Measurements from ENCODE around the gene FOXC1.

Gene FOXC1

GRCh38 chr6:1624851-1625781, 15.4 kb downstream of the FOXC1 start:
- peak; percentile 48 for DNase-seq

- no peak for DNase-seq
Observed at GRCh38 chr6:1625794-1626435, 16.2 kb downstream of the FOXC1 start.

- DNase-seq: peak; percentile 51
Observed at GRCh38 chr6:1626481-1626880, 16.8 kb downstream of the FOXC1 start.

- DNase-seq: no peak
Observed at GRCh38 chr6:1627827-1628560, 18.3 kb downstream of the FOXC1 start.

DNA sequence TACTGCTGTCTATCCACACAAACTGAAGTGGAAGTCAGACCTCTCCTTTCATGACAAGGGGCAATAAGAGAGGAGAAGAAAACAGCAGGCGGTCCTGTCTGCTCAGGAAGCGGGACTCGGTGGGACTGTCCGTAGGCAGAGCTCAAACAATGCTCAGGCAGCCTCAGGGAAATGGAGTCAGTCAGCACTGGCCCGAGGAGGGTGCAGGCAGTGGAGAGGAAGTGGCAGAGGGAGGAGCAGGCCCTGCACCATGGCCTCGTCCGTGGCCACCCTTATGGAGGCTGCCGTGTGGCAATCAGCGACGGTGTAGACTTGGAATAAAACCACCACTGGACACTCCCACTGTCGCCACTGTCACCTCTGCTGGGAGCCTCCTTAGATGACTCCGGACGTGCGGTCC, 19.6 kb downstream of the FOXC1 start:
- DNase-seq: no peak

DNA sequence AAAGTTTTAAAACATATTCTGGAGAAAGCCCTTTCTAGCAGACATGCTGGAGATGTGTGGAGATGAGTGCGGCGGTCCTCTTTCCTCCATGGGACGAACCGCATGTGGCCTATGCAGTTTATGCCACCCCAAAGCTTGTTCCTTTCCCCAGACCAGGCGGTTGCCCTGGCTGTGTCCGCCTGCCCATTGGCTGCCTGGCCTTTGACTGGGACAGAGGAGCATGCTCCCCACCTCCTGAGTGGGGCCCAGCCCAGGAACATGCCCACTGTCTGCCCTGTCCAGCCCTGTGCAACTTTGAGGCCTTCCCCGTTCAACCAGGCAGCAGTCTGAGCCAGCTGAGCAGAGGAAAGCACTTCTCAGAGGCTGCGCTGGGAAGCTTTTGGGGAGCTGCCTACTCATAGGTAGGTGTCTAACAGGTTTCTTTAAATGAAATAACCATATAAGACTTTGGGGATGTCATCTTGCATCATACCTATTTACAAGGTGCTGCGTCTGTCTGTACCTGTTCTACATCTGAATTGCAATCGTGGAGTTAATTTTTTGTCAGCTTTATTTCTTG, 20.6 kb downstream of the FOXC1 start:
- DNase-seq: no peak

DNA sequence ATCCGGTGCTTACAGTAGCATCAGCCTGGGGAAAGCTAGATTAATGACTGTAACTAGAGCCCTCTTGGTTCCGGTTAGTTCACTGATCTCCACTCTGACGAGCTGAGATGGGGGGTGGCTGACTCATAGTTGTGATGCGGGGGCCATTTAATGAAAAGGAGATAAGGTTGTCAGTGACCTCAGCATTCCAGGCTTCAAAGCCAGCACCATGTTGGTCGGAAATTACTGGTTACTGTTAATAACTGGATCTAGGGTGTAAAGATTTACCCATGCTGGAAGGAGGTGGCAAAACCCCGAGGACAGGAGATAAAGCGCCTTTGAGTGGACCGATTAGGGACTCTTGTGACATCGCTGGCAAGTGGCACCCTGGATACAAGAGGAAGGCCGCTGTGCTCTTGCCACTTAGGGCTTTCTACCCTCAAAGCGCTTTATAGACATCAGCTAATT, 21.1 kb downstream of the FOXC1 start:
- DNase-seq: peak; percentile 57

- no peak for DNase-seq
Observed at GRCh38 chr6:1631251-1631650, 21.5 kb downstream of the FOXC1 start.

- no peak for DNase-seq
Observed at GRCh38 chr6:1633366-1634021, 23.8 kb downstream of the FOXC1 start.

- DNase-seq: no peak
Observed at GRCh38 chr6:1634081-1634480, 24.4 kb downstream of the FOXC1 start.

DNA sequence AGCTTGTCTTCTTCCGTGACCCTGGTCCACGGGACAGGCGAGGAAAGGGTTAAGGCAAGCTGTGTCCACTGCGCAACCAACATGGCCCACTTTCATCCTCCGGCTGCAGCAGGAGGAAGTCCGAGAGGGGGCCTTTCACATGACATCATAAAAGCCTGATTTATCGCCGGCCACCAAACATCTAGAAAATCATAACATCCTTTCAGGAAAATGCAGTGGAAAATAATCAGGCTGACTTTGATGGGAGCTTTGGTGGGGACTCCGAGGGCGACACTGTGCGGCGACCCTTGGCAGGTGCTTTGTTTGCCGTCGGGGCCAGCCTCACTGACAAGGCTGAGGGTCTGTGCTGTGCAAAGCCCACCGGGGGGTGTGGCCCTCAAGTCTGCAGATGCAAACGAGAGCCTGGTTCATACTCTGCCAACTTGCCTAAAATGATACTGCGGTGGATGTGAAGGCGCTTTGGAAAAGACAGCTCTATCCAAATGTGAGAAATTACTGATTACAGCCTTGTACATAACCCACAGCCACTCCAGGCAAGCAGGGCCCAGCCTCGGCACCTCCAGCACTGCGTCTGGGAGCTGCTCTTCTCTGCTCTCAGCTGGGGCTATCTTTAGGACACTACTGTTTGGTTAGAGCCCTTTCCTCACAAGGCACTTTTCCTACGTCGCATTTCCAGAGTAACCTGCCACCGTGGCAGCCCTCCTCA, 25.7 kb downstream of the FOXC1 start:
- no peak for DNase-seq

- no peak for DNase-seq
Observed at GRCh38 chr6:1636272-1636825, 26.6 kb downstream of the FOXC1 start.

DNA sequence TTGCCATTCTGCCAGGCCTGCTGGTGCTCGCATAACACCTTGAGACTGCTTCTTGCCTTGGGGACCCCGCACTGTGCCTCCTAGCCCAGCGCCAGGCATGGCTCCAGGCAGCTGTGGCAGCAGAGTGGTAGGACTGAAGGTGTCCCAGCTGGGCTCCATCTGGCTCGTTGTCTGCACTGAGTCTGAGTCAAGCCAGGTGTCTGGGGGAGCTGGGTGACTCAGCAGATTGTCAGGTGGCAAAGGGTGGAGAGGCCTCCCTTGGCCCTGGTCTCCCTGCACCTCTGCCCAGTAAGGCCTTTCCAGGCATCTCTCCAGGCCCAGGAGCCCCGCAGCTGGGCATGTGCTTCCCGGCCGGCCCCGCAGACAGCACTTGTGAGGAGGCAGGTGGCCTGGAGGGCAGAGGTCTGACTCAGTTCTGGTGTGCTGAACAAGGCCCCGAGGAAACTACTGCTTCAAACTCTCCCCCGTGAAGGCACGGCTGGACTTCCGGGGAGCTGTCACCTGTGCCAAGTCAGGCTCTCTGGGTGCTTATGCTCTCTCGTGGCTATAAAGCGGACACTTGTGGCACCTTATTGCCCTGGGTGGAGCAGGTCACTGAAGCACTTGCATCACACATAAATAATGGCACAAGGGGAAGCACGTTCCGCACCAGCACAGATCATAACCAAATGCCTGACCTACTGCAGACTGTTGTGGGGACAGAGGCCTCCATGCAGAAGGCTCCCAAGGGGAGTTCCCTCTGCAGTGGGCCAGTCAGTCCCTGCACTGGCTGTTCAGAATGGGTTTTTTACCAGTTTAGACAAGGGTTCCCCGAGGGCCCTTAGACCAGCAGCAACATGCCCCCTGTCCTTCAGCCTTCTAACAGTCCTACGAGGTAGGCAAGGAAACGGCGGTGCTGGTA, 27.5 kb downstream of the FOXC1 start:
- no peak for DNase-seq

- no peak for DNase-seq
Observed at GRCh38 chr6:1639430-1639829, 29.7 kb downstream of the FOXC1 start.

DNA sequence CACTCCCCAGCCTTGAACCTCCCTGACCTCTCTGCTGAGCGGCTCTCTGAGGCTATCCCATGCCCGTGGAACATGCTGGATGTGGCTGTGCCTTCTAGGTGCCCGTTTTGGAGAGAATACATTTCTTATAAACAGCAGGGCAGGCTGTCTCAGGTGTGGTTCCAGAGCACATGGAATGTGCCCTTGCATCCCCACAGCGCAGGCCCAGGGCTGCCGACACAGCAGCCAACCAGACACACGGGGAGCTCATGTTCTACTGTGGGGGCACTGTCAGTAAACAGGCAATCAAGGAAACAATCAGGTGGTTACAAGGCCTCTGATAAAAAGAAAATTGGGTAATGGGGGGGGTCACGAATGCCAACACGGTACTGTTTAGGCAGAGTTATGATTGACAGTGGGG, 30.8 kb downstream of the FOXC1 start:
- DNase-seq: no peak

DNA sequence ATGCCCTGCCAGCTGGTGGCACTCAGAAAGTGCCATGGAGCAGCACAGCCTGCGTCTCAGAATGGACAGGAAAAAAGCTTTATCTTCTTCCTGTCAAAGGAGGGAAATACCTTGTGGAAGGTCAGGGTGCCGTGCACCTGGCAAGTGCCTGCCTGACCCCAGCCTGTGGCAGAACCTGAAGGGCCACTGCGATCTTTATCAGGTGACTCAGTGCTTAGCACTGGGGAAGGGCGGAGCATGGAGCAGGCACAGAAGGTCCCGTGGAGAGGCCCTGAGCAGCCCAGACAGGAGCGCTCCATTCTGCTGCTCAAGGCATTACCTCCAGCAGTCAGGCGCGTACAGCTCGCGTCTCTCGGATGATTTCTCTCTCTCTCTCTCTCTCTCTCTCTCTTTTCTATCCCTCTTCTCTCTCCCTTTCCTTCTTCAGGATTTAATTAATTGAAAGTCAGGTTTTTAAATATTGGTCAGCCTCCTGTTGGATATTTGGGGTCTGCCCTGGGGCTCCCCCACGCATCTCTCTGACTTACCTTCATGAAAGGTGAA, 31.7 kb downstream of the FOXC1 start:
- no peak for DNase-seq

DNA sequence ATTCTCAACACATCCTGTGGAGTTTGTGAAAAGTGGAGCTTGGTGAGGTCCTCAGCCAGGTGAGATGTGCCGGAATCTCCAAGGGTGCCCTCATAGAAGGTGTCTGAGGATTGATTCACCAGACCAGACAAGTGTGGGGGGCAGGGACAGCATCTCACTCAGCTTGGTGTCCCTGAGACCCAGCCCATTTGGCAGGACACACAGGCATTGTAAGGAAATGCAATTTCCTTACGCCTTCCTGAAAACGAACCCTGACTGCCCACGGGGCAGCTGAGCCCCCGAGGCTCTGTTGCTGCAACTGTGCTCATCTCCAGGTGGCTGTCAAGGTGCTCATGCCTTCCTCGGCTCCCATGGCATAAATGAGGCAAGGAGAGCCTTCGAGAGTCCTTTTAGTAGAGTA, 33.4 kb downstream of the FOXC1 start:
- DNase-seq: no peak

DNA sequence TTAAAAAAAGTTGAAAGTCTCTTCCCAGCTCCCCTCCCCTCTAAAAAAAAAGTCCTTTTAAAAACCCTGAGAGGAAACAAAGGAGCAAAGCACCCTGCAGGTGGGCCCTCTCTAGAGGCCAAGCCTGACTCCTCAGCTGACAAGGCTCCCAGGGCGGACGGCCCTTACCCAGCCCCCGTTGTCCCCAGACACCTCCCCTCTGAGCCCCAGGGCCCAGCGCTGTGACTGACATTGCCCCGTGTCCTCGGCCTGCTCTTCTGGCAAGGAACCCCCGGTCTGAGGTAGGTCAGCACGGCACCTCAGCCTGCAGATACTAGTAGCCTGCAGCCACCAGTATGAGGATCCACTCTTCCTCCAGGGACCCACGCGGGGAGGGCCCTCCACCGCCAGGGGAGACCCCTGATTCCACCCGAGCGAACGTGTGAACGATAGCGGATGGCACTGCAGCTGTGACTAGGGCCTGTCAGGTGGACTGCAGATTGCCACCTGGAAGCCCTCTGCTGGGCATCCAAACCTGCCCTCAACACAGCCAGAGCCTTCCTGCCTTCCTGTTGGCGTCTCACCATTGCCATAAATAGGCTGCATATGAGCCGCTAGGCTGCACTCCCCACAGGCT, 34.2 kb downstream of the FOXC1 start:
- DNase-seq: no peak

DNA sequence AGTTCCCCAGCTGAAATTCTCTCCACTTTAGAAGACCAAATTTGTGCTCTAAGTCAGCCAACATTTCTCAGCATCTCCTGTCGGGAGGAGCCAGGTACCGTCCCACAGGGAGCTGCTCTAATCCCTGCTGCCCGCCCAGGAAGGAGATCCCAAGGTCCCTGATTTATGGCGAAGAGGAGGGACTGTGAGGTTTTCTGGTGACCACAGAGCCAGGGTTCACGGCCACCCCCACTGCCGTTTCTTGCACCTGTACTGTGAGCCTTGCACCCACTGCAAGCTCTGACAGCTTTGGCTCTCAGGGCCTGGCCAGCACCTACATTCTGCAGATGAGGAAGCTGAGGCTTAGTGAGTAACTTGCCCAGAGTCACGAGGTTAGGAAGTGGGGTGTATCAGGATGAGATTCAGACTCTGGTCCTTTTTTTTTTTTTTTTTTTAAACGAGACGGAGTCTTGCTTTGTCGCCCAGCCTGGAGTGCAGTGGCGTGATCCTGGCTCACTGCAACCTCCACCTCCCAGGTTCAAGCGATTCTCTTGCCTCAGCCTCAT, 34.9 kb downstream of the FOXC1 start:
- no peak for DNase-seq

Measured in fibroblast of skin of right biceps (primary cell).